GM19324 (cell line): ENCODE results near the gene SPINK13.
"Not testable (repeated sequence)": the region's sequence is repeated elsewhere in the genome, so short reads cannot be mapped to it uniquely, and the experiment has no call there.

Experiments used
- ATAC-seq: cut with Tn5 transposase; IDR thresholded peaks from one replicate; pipeline ENCODE4 v1.9.1; 2021; ENCODE audit warnings: mild to moderate bottlenecking, moderate library complexity; ENCODE audit not compliant: unreplicated experiment, low FRiP score

Gene SPINK13

DNA sequence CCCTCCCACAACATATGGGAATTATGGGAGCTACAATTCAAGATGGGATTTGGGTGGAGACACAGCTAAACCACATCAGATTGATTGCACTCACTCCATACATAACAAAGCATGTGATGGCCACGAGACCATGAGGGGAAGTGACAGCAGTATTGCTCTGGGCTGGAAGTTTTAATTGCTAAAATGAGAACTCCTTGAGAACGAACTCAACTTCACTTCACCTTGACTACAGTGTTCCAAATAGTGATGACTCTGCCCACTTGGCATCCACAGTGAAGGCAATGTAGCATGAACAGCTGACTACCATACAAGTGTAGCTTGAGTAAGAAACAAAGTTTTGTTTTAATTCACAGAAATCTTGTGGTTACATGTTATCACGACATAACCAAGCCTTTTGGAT, 42.9 kb downstream of the SPINK13 start:
- ATAC-seq = no peak

DNA sequence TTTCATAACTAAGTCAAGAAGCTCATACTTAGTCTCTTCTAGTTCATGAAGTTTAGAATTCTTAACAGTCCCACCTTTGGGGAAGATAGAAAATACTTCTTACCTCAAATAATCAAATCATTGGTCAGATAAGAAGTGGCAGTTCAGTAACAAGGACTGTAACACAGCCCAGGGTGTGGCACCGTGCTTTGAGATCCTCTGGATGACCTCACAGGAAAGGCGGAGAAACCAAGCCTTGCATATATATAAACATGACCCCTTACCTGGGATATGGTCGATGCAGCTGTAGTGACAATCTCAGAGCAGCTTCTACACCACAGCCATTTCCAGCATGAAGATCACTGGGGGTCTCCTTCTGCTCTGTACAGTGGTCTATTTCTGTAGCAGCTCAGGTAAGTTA, 43.6 kb downstream of the SPINK13 start, which contains the start of gene SPINK7:
Gene SPINK7 (plus strand): TSS at position 271 of the 400 bp plus-strand sequence. CDS start 61 bp downstream, at position 332.
- ATAC-seq = no peak

DNA sequence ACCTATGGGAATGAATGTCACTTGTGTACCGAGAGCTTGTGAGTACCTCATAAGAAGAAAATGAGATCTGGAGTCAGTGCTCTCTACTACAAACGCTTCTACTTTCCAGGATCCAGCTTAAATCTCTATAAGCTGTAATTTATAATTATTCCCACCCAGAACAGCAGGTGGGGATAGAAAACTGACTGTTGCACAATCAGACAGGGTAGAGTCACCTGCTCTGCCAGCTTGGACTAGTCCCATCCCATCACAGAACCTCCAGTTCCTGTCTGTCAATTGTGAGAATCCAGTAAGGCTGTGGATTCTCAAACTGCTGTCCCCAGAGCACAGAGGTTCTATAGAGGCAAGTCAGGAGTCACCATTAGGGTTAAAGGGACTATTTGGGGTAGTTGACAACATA, 45.6 kb downstream of the SPINK13 start:
- no peak for ATAC-seq

DNA sequence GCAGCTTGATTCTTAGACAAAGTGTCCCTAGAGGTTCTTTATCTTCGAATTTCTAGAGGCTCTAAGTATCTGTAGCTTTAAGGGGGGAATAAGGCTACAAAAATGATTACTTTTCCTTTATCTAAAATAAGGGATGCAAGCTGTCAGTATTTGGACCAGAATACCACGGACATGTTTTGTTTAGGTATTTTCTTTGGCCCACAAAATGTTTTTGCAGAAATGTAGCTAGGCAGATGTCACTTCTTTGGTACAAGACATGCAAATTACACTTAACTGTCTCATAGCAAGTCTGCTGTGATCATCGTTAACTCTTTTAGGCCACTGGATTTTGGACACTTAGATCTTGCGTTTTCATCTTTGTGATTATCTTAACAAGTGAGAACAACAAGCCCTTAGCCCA, 46.1 kb downstream of the SPINK13 start:
- ATAC-seq = no peak

DNA sequence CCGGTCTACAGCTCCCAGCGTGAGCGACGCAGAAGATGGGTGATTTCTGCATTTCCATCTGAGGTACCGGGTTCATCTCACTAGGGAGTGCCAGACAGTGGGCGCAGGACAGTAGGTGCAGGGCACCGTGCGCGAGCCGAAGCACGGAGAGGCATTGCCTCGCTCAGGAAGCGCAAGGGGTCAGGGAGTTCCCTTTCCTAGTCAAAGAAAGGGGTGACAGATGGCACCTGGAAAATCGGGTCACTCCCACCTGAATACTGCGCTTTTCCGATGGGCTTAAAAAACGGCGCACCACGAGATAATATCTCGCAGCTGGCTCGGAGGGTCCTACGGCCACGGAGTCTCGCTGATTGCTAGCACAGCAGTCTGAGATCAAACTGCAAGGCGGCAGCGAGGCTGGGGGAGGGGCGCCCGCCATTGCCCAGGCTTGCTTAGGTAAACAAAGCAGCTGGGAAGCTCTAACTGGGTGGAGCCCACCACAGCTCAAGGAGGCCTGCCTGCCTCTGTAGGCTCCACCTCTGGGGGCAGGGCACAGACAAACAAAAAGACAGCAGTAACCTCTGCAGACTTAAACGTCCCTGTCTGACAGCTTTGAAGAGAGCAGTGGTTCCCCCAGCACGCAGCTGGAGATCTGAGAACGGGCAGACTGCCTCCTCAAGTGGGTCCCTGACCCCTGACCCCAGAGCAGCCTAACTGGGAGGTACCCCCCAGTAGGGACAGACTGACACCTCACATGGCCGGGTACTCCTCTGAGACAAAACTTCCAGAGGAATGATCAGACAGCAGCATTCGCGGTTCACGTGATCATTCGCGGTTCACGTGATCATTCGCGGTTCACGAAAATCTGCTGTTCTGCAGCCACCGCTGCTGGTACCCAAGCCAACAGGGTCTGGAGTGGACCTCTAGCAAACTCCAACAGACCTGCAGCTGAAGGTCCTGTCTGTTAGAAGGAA, 51.7 kb downstream of the SPINK13 start:
- ATAC-seq = not testable (repeated sequence)

DNA sequence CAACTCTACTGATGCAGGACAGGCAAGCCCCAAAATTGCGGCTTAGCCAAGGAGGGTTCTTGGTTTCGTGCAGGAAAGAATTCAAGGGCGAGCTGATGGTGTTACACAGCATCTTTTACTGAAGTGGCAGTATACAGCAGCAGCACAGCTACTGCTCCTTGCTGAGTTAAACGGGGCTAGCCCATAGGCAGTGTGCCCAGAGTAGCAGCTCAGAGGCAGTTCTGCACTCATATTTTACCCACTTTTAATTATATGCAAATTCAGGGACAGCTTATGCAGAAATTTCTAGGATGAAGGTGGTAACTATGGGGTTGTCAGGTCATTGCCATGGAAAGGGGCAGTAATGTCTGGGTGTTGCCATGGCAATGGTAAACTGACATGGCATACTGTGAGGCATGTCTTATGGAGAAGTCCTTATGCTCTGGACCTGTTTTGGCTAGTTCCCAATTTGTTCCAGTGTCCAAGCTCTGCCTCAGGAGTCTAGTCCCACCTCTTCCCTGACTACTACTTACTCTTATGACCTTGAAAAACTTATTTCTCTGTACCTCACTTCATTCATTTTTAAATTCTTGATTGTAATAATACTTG, 64.8 kb downstream of the SPINK13 start:
- no peak for ATAC-seq

DNA sequence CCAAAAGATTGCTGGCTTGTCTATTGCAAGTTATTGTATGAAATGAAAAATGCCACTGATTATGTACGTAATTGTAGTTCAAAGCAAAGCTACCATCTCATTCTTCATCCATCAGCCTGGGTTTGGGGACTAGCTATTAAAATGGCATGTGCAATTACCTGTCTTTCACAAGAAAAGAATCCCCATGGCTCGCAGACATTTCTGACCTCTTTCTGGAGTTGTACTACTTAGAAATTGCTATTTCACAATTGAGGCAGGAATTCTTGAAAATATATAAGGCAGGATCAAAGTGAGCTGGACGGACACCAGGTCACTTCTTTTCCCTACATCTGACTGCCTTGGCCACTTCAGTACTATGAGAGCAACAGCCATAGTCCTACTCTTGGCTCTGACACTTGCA, 66.7 kb downstream of the SPINK13 start, which contains the start of gene SPINK9:
Gene SPINK9 (plus strand): TSS at position 301 of the 400 bp plus-strand sequence. CDS start 55 bp downstream, at position 356.
- no peak for ATAC-seq
